Calu3 (cell line): ENCODE measurements around the gene ABCC10. TPM values are rescaled to one million over a fixed set of nuclear protein-coding genes. Genes with fewer than 3 reads are reported as not detected.

Experiments used
- BruUV-seq: library from RNA; stranded (reverse); fragments of 400-500 nt; replicated peaks from 2 replicates; lab custom pipeline; 2021; lab: Mats Ljungman, UMichigan
- CTCF ChIA-PET: fragments of 300-600 bp; sonication (Branson Sonifier 250); formaldehyde crosslinking; loops from one replicate; lab custom pipeline; 2022; ENCODE audit warnings: antibody characterized with exemption; lab: Charles Lee
- DNase-seq: peaks from one replicate; pipeline ENCODE4 v3.0.0; 2022
- H3K27ac Mint-ChIP-seq: one replicate; pipeline ENCODE4 v1.8.0; 2022; ENCODE audit warnings: mixed read lengths; ENCODE audit not compliant: unreplicated experiment
- H3K27me3 Mint-ChIP-seq: one replicate; pipeline ENCODE4 v1.8.0; 2022; ENCODE audit warnings: mixed read lengths; ENCODE audit not compliant: unreplicated experiment
- H3K36me3 Mint-ChIP-seq: one replicate; pipeline ENCODE4 v1.8.0; 2022; ENCODE audit warnings: mild to moderate bottlenecking, moderate library complexity, mixed read lengths; ENCODE audit not compliant: insufficient read depth, unreplicated experiment
- H3K4me1 Mint-ChIP-seq: one replicate; pipeline ENCODE4 v1.8.0; 2022; ENCODE audit warnings: mild to moderate bottlenecking, low read depth, mixed read lengths; ENCODE audit not compliant: unreplicated experiment
- H3K4me3 Mint-ChIP-seq: one replicate; pipeline ENCODE4 v1.8.0; 2022; ENCODE audit warnings: mild to moderate bottlenecking, low read depth, moderate library complexity, mixed read lengths; ENCODE audit not compliant: unreplicated experiment
- H3K9me3 Mint-ChIP-seq: one replicate; pipeline ENCODE4 v1.8.0; 2022; ENCODE audit warnings: low read depth, mixed read lengths; ENCODE audit not compliant: unreplicated experiment
- CTCF ChIP-seq: fragments of 200-600 bp; IDR thresholded peaks from one replicate; pipeline ENCODE4 v1.8.0; 2022; ENCODE audit warnings: antibody characterized with exemption; ENCODE audit not compliant: unreplicated experiment
- intact Hi-C: fragments of 100-400 bp; cut with micrococcal nuclease; formaldehyde crosslinking; loops from one replicate; pipeline ENCODE4 v1.10.0; 2022; ENCODE audit not compliant: unreplicated experiment
- total RNA-seq: library from RNA; stranded (reverse); gene quantifications from 2 replicates; pipeline ENCODE4 v1.2.3, GENCODE V29; 2022

Gene ABCC10
- total RNA-seq, 1 experiment from 2014 or later, result 53.0 TPM

GRCh38 chr6:43477235-43478007 is 50.1 kb downstream of the ABCC10 start, which contains the start of gene TJAP1:
Gene TJAP1, plus strand, starts transcription at chr6:43477570. Its CDS starts 21,432 bp downstream, at chr6:43499002.
- H3K4me1 Mint-ChIP-seq, result peaks cover 47% of the 10 kb centered on the region
- H3K27me3 Mint-ChIP-seq, result no peaks in the 10 kb centered on the region
- TF ChIP-seq CTCF, result no peak
- intact Hi-C loops, result no loop called here
- H3K27ac Mint-ChIP-seq, result peak within 1 kb of the TSS; percentile 82
- no peaks in the 10 kb centered on the region for H3K9me3 Mint-ChIP-seq
- H3K4me3 Mint-ChIP-seq, result peak within 1 kb of the TSS; percentile 90
- peaks cover 27% of the 10 kb centered on the region for H3K36me3 Mint-ChIP-seq
- BruUV-seq, result no TSS peak
- DNase-seq, result peak; percentile 100
- CTCF ChIA-PET, result interaction anchor here (0.6 to 1.4 kb wide), 19 partner anchors 9 to 1951 kb away, joined by 3 to 10 read pairs (median 4); partner anchors contain the start of gene ZNF318

GRCh38 chr6:43478008-43478372 is 50.6 kb downstream of the ABCC10 start:
- no peak for TF ChIP-seq CTCF
- peaks cover 48% of the 10 kb centered on the region for H3K4me1 Mint-ChIP-seq
- no peaks in the 10 kb centered on the region for H3K9me3 Mint-ChIP-seq
- no TSS peak for BruUV-seq
- H3K27me3 Mint-ChIP-seq, result no peaks in the 10 kb centered on the region
- no peak for DNase-seq
- peak overlapping the region; percentile 82 for H3K27ac Mint-ChIP-seq
- intact Hi-C loops, result no loop called here
- H3K4me3 Mint-ChIP-seq, result peak overlapping the region; percentile 90
- CTCF ChIA-PET, result interaction anchor here (0.6 to 1.4 kb wide), 9 partner anchors 14 to 434 kb away, joined by 3 to 7 read pairs (median 4); partner anchors contain the start of gene ZNF318
- peaks cover 28% of the 10 kb centered on the region for H3K36me3 Mint-ChIP-seq

- no TSS peak for BruUV-seq
Observed at GRCh38 chr6:43481075-43481474, 53.7 kb downstream of the ABCC10 start.

More at GRCh38 chr6:43481075-43481474, 53.7 kb downstream of the ABCC10 start:
- no peak overlapping the region for H3K27ac Mint-ChIP-seq
- no peak for TF ChIP-seq CTCF
- peaks cover 34% of the 10 kb centered on the region for H3K36me3 Mint-ChIP-seq
- H3K4me3 Mint-ChIP-seq, result no peak overlapping the region
- CTCF ChIA-PET, result interaction anchor here (0.6 kb wide), 2 partner anchors 21 to 788 kb away, joined by 4 to 6 read pairs; no protein-coding TSS in a partner anchor
- H3K4me1 Mint-ChIP-seq, result peaks cover 54% of the 10 kb centered on the region
- no peaks in the 10 kb centered on the region for H3K9me3 Mint-ChIP-seq
- no peak for DNase-seq
- H3K27me3 Mint-ChIP-seq, result no peaks in the 10 kb centered on the region
- intact Hi-C loops, result no loop called here
